GM21786 (cell line): ENCODE results near the gene ZNF593.

ENCODE experiments used
- ATAC-seq: cut with Tn5 transposase; IDR thresholded peaks from one replicate; pipeline ENCODE4 v1.9.1; 2021; ENCODE audit not compliant: unreplicated experiment

ZNF593 gene

GRCh38 chr1:26145960-26146294, 23.8 kb upstream of the ZNF593 start:
- no peak for ATAC-seq

DNA sequence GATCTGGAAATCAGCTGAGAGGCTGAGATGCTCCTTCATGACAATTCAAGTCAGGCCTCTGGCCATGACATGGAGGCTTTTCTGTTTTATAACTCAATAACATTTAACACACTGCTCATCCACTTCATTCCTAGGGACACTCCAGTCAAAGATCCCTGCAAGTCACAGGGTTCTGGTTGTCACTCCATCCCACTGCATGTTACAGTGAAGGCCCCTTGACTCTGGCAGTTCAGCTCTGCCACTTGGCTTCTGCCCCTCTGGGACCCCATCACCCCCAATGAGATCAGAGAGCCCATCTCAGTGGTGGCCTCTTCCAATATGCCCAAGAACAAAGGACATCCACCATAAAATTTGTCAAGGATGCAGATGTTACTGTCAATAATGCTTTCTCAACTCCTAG, 20.8 kb upstream of the ZNF593 start:
- no peak for ATAC-seq

- no peak for ATAC-seq
Measured at GRCh38 chr1:26153966-26154532, 15.7 kb upstream of the ZNF593 start.

GRCh38 chr1:26154750-26155149, 15.0 kb upstream of the ZNF593 start:
- no peak for ATAC-seq

GRCh38 chr1:26155370-26156284, 14.1 kb upstream of the ZNF593 start:
- no peak for ATAC-seq

DNA sequence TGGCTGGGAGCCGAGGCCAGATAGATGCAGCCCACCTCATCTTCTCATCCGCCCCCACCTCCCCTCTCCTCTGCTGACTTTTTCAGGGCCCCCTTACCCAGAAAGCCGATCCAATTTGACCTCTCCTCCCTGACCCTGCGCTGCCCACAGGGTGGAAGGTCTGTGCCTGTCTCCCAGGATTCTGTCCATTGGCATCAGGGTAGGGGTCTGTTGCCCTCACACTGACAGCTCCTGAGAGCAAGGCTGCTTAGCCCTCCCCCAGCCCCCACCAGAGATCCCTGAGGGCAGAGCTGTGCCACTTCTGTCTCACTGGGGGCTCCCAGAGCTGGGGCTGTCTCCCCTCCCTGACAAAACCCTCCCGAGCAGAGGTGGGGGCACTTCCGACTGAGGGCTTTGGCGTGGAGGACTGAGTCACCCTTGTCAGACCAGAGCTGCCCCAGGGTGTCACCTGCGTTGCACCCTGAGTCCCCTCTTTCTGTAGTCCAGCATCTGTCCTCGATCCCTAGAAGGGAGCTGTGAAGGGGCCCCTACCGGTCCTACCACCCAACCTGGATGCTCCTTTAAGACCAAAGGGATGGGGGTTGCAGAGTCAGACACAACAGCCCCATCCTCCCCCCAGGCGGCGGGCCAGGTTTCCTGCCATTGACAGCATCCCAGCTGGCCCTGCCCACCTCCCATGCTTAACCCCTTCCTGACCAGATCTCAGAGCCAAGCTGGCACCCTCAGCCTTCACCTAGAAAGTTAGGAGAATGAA, 13.2 kb upstream of the ZNF593 start:
- no peak for ATAC-seq

GRCh38 chr1:26158271-26158907, 11.3 kb upstream of the ZNF593 start:
- no peak for ATAC-seq

DNA sequence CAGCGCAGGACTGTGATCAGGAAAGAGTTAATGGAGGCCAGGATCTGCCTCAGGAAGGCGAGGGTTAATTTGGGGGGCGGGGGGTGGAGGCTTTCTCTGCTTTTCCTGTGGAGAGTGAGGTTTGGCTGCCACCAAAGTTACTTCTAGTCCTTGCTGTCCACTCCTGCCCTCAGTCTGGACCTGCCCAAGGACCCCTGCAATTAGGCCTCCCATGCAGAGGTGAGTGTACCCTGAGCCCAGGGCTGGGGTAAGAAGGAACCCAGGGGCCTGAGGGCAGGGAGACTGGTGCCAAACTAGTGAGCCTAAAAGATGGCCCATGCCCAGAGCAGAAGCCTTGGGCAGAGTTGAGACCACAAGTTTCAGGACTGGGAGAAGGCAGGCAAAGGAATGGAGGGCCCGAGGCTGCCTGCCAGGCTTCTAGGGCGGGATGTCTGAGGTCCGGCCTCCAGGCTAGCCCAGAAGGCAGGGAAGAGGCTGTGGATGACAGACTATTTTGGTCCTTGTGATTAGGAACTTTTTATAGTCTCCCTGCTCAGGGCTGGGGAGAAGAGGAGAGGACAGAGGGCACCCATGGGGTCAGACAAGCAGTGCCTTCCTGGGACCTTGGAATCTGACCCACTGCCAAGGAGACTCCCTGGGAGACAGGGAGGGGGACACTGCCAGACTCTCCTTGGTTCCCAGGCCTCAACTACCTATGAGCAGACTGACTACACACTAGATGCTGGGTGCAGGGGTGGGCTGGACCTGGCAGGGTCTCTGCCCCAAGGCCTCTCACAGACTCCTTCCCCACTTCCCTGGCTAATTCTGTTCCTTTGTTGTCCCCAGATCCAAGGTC, 10.6 kb upstream of the ZNF593 start, which contains the start of gene FAM110D:
Gene FAM110D (plus strand): TSS at position 172 of the 835 bp plus-strand sequence. CDS start 2,213 bp downstream, outside the sequence.
- no peak for ATAC-seq

GRCh38 chr1:26159743-26160039, 10.0 kb upstream of the ZNF593 start:
- no peak for ATAC-seq

GRCh38 chr1:26160527-26161414, 8.9 kb upstream of the ZNF593 start:
- ATAC-seq, result no peak

- no peak for ATAC-seq
Measured at GRCh38 chr1:26161415-26162219, 8.1 kb upstream of the ZNF593 start.

DNA sequence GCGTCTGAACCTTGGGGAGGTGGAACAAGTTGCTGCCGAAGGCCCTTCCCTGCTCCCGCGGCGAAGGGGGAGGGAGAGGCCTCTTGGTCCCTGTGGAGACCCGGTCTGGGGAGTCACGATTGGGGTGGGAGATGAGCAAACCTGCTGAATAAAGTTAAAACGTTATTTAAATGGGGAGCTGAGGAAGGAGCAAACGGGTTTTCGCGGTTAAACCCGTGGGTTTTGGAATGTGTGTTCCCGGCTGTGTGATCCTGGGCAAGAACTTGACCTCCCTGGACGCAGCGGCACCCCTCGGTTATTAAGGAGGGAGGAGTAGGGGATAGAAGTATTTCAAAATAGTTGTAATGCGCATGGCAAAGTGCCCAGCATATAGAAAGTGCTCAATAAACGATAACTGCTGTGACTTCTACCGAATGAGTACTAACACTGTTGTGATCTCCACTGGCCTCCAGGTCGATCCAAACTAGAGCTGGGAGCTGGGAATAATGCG, 7.4 kb upstream of the ZNF593 start:
- no peak for ATAC-seq

GRCh38 chr1:26163684-26164035, 6.0 kb upstream of the ZNF593 start:
- ATAC-seq, result no peak

GRCh38 chr1:26164036-26164860, 5.5 kb upstream of the ZNF593 start:
- ATAC-seq, result no peak

DNA sequence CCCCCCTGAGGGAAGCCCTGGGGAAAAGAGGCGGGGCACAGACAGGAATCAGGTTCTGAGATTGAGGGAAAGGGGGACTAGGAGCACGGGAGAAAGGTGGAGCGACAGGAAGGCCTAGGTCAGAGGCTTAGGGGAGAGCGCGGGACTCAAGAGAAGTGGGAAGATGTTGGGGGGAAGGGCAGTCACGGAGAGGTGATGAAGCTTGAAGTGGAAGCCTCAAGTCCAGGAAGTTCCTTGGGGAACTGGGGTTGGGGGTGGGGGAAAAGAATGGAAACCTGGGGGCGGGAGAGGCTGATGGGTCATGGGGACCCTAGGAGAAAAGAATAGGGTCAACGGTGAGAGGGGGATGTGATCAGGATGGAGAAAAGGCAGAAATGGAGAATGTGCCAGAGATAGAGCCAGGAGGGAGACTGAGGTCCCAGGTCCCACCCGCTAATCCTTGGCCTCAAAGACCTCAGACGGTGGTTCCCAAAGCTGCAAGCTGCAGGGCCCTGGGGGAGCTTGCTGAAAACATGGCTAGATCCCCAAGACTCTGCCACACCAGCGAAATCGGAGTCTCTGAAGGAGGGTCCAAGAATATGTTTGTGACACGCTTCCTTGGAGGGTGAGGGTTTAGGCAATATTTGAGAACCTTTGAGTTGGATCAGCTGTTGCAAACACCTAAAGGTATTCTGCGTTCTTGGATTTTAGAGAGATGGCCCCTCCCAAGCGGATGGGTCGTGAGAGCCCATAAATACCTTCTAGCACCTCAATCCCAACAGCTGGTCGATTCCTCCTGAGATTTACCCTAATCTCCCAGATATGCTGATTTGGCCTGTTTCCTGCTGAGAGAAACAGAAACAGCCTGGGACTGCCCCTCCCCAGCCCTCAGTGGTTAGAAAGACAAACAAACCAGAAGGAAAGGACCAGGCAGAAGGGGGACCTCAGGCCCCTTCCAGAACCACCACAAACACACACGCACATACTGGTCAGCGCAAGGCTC, 4.6 kb upstream of the ZNF593 start:
- ATAC-seq, result no peak

DNA sequence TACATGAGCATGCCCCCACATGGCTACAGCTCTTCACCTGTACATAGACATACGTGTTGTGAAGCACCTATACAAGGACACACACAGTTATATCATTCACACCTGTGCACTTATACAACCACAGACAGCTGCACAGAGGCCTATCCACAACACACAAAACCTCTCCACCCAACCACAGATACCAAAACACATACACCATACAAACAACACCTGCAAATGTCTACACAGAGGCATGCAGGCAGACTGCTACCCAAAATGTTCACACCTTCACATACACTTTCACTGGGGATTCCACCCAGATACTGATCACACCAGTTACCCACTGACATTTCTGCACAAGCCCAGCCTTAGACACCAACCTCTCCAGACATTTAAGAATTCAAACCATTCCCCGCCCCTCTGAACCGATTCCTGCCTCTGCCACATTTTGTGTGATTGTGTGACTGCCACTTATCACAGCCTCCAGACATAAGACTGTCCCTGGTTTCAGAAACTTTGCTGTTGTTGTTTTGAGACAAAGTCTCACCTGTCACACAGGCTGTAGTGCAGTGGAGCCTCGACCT, 2.9 kb upstream of the ZNF593 start:
- no peak for ATAC-seq
